Measurements from ENCODE around the gene VSIG10L. TPM values are rescaled to one million over a fixed set of nuclear protein-coding genes. Genes with fewer than 3 reads are reported as not detected.

VSIG10L gene
- total and polyA plus RNA-seq, 3 experiments from 2014 or later: 0.29 to 3.6 (median 3.3) TPM

DNA sequence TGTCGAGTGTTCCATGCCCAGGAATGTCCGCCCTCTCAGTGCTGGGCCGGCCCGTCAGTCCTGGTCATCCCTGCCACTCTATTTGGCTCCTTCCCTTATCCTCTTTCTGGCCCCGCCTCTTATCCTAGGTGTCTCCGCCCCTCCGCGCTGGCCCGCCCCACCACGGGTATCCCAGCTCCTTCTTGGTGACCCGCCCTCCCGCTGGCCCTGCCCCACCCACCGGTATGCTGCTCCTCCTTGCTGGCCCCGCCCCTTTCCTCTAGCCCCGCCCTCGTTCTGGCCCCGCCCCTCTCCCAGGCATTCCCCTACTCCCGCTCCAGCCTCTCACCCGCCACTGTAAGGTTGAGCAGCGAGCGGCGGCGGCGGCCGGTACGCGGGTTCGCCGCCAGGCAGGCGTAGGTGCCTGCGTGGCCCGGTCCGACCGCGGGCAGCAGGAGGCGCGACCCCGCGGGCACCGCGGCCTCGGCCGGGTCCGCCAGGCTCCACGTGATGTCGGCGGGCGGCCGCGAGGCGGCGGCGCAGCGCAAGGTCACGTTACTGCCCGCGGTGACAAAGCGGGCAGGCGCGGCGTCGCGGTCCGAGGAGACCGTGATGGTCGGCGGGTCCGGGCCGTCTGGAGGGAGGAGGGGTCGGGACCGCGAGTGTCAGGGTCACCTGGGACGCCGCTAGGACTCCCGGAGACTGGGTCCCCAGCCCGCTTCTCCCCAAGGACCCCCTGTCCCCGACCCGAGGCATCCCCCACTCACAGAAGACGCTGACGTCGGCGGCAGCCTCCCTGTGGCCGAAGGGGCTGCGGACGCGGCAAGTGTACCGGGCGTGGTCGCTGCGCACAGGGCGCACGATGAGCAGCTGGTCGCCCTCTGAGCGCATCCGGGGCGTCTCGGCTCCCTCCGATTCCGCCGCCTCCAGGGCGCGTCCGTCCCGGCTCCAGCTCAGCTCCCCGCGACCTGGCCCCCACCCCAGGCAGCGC, 2.0 kb downstream of the VSIG10L start:
- ChIA-PET POLR2A (interaction anchor here (1.0 to 1.8 kb wide), 2 partner anchors 28 to 33 kb away, joined by 4 to 5 read pairs; partner anchors contain the start of gene NKG7), CTCF (interaction anchor here (0.8 to 3.2 kb wide), 12 partner anchors 15 to 82 kb away, joined by 3 to 20 read pairs (median 4); partner anchors contain the start of gene NKG7)
- Histone ChIP-seq H3K4me3 (ENCODE audit: low read length) (peak overlapping the region; percentile 81), H3K4me1 (ENCODE audit: insufficient read depth, low read length) (peaks cover 15% of the 10 kb centered on the region), H3K27ac (ENCODE audit: low read depth, low read length) (peak overlapping the region; percentile 62), H3K36me3 (ENCODE audit: insufficient read depth, low read length) (peaks cover 5% of the 10 kb centered on the region), H3K9me3 (ENCODE audit: low read length) (no peaks in the 10 kb centered on the region), H3K27me3 (ENCODE audit: insufficient read depth, low read length, poor library complexity, severe bottlenecking) (no peaks in the 10 kb centered on the region)
- Mint-ChIP-seq H3K27me3 (peaks cover 0 to 4% of the 10 kb centered on the region in 2 donors), H3K4me1 (peaks cover 14 to 26% (median 25%) of the 10 kb centered on the region in 3 donors), H3K27ac (peak overlapping the region in 6 of 8 donors; percentile 75 to 94 (median 80)), H3K36me3 (peaks cover 0 to 6% (median 3%) of the 10 kb centered on the region in 3 donors), H3K9me3 (no peaks in the 10 kb centered on the region), H3K4me3 (peak overlapping the region; percentile 84 to 92 (median 88))
- peak; percentile 58 to 89 (median 84) for DNase-seq

DNA sequence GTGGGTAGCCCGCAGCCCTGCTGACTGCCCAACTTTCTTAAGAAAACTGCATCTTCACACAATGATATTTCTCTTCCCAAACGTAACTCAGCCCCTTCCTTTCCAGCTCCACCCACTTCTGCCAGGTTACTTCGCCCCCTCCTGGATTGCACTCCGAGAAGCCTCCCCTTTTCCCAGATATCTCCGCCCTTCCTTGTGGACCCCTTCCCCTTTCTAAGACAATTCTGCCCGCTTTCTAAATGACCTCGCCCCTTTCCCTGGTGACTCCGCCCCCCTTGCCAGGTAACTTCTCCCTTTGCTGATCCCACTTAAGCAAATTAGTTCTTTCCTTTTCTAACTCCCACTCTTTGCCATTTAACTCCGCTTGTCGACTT, 2.6 kb downstream of the VSIG10L start:
- POLR2A ChIA-PET: interaction anchor here (1.0 to 1.8 kb wide), 2 partner anchors 29 to 33 kb away, joined by 4 to 5 read pairs; partner anchors contain the start of gene NKG7
- H3K27ac ChIP-seq (ENCODE audit: low read depth, low read length): peak overlapping the region; percentile 62
- DNase-seq: no peak
- no peaks in the 10 kb centered on the region for H3K36me3 ChIP-seq (ENCODE audit: insufficient read depth, low read length)
- peaks cover 0 to 4% of the 10 kb centered on the region in 2 donors for H3K27me3 Mint-ChIP-seq
- CTCF ChIA-PET: interaction anchor here (0.8 to 3.2 kb wide), 9 partner anchors 15 to 82 kb away, joined by 3 to 20 read pairs (median 4); partner anchors contain the start of gene NKG7
- peak overlapping the region; percentile 84 to 92 (median 88) for H3K4me3 Mint-ChIP-seq
- H3K27ac Mint-ChIP-seq: peak overlapping the region in 7 of 8 donors; percentile 27 to 94 (median 79)
- H3K9me3 Mint-ChIP-seq: no peaks in the 10 kb centered on the region
- H3K27me3 ChIP-seq (ENCODE audit: insufficient read depth, low read length, poor library complexity, severe bottlenecking): no peaks in the 10 kb centered on the region
- H3K4me1 ChIP-seq (ENCODE audit: insufficient read depth, low read length): peaks cover 15% of the 10 kb centered on the region
- H3K4me1 Mint-ChIP-seq: peaks cover 14 to 26% (median 25%) of the 10 kb centered on the region in 3 donors
- peak overlapping the region; percentile 81 for H3K4me3 ChIP-seq (ENCODE audit: low read length)
- H3K9me3 ChIP-seq (ENCODE audit: low read length): no peaks in the 10 kb centered on the region
- H3K36me3 Mint-ChIP-seq: peaks cover 0 to 2% (median 0%) of the 10 kb centered on the region in 3 donors

DNA sequence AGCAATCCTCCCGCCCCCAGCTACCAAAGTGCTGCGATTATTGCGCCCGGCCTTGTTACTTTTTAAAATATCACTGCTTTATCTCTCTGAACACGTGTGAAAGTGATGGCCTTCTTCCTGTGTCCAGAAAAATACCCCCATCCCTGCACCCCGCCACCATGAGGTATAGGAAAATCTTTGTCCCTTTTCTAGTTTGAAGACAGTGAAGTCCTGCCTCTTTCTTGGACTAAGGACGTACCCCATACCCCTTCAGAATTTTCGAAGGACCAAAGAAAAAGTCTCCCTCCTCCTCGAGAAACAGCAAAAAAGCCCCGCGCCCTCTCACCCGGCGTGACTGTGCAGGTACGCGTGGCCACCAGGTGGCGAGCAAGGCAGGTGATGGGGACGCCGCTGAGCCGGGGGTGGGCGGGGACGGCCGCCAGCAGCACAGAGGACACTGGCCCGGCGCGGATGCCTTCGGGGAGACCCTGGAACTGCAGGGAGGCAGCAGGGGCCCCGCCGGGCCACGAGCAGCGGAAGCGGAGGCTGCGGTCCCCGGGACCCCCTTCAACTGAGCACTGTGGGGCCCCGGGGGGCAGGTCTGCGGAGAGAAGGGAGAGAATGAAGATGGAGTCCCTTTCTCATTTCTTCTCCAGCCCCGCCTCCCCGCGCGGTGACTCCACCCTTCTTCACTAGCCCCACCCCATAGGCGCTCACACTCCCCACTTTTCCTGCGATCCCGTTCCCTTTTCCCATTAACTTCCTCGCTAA, 3.2 kb downstream of the VSIG10L start:
- H3K4me3 ChIP-seq (ENCODE audit: low read length): peak overlapping the region; percentile 81
- H3K27me3 ChIP-seq (ENCODE audit: insufficient read depth, low read length, poor library complexity, severe bottlenecking): no peaks in the 10 kb centered on the region
- ChIA-PET POLR2A (interaction anchor here (1.8 kb wide), 1 partner anchor 34 kb away, joined by 5 read pairs; the partner anchor contains the start of gene NKG7), CTCF (interaction anchor here (0.7 to 3.2 kb wide), 17 partner anchors 11 to 177 kb away, joined by 3 to 20 read pairs (median 3); partner anchors contain the start of gene NKG7)
- Mint-ChIP-seq H3K36me3 (no peaks in the 10 kb centered on the region), H3K27ac (peak overlapping the region in 7 of 8 donors; percentile 27 to 89 (median 78)), H3K9me3 (no peaks in the 10 kb centered on the region), H3K4me1 (peaks cover 14 to 26% (median 25%) of the 10 kb centered on the region in 3 donors), H3K4me3 (peak overlapping the region; percentile 84 to 92 (median 88)), H3K27me3 (peaks cover 0 to 4% of the 10 kb centered on the region in 2 donors)
- no peaks in the 10 kb centered on the region for H3K9me3 ChIP-seq (ENCODE audit: low read length)
- peak; percentile 77 to 87 (median 82) for DNase-seq
- peaks cover 15% of the 10 kb centered on the region for H3K4me1 ChIP-seq (ENCODE audit: insufficient read depth, low read length)
- peak overlapping the region; percentile 62 for H3K27ac ChIP-seq (ENCODE audit: low read depth, low read length)
- H3K36me3 ChIP-seq (ENCODE audit: insufficient read depth, low read length): no peaks in the 10 kb centered on the region

GRCh38 chr19:51337861-51338562, 3.9 kb downstream of the VSIG10L start:
- peaks cover 0 to 4% of the 10 kb centered on the region in 2 donors for H3K27me3 Mint-ChIP-seq
- no peaks in the 10 kb centered on the region for H3K9me3 Mint-ChIP-seq
- ChIA-PET CTCF (interaction anchor here (0.6 to 1.0 kb wide), 11 partner anchors 10 to 319 kb away, joined by 3 to 7 read pairs (median 3); no protein-coding TSS in a partner anchor), POLR2A (no interaction called here)
- DNase-seq: peak in 1 of 5 donors; percentile 41
- no peak overlapping the region for H3K4me3 ChIP-seq (ENCODE audit: low read length)
- H3K4me1 Mint-ChIP-seq: peaks cover 14 to 24% (median 24%) of the 10 kb centered on the region in 3 donors
- no peaks in the 10 kb centered on the region for H3K27me3 ChIP-seq (ENCODE audit: insufficient read depth, low read length, poor library complexity, severe bottlenecking)
- H3K27ac ChIP-seq (ENCODE audit: low read depth, low read length): peak overlapping the region; percentile 51
- no peaks in the 10 kb centered on the region for H3K36me3 Mint-ChIP-seq
- H3K4me1 ChIP-seq (ENCODE audit: insufficient read depth, low read length): peaks cover 15% of the 10 kb centered on the region
- peak overlapping the region in 3 of 8 donors; percentile 27 to 77 (median 47) for H3K27ac Mint-ChIP-seq
- H3K4me3 Mint-ChIP-seq: peak overlapping the region; percentile 84 to 92 (median 88)
- H3K36me3 ChIP-seq (ENCODE audit: insufficient read depth, low read length): no peaks in the 10 kb centered on the region
- H3K9me3 ChIP-seq (ENCODE audit: low read length): no peaks in the 10 kb centered on the region

- Histone ChIP-seq H3K27me3 (ENCODE audit: insufficient read depth, low read length, poor library complexity, severe bottlenecking) (no peaks in the 10 kb centered on the region), H3K27ac (ENCODE audit: low read depth, low read length) (no peak overlapping the region), H3K9me3 (ENCODE audit: low read length) (no peaks in the 10 kb centered on the region), H3K36me3 (ENCODE audit: insufficient read depth, low read length) (no peaks in the 10 kb centered on the region), H3K4me3 (ENCODE audit: low read length) (no peak overlapping the region), H3K4me1 (ENCODE audit: insufficient read depth, low read length) (peaks cover 15% of the 10 kb centered on the region)
- H3K4me3 Mint-ChIP-seq: no peak overlapping the region
- CTCF ChIA-PET: interaction anchor here (0.6 to 1.0 kb wide), 7 partner anchors 9 to 320 kb away, joined by 3 to 7 read pairs (median 3); no protein-coding TSS in a partner anchor
- no peaks in the 10 kb centered on the region for H3K36me3 Mint-ChIP-seq
- H3K27ac Mint-ChIP-seq: peak overlapping the region in 1 of 8 donors; percentile 60
- H3K27me3 Mint-ChIP-seq: peaks cover 0 to 4% of the 10 kb centered on the region in 2 donors
- H3K4me1 Mint-ChIP-seq: peaks cover 14 to 22% (median 22%) of the 10 kb centered on the region in 3 donors
- peak in 1 of 5 donors; percentile 25 for DNase-seq
- H3K9me3 Mint-ChIP-seq: no peaks in the 10 kb centered on the region
- POLR2A ChIA-PET: no interaction called here
These were observed 4.6 kb downstream of the VSIG10L start for GRCh38 chr19:51337141-51337860.

GRCh38 chr19:51333836-51334460, 8.0 kb downstream of the VSIG10L start:
- peaks cover 4 to 8% (median 6%) of the 10 kb centered on the region in 3 donors for H3K4me1 Mint-ChIP-seq
- no peak overlapping the region for H3K4me3 Mint-ChIP-seq
- no peaks in the 10 kb centered on the region for H3K36me3 ChIP-seq (ENCODE audit: insufficient read depth, low read length)
- H3K27ac Mint-ChIP-seq: no peak overlapping the region
- H3K4me3 ChIP-seq (ENCODE audit: low read length): no peak overlapping the region
- H3K9me3 Mint-ChIP-seq: peaks cover 0 to 3% (median 0%) of the 10 kb centered on the region in 5 donors
- no peaks in the 10 kb centered on the region for H3K9me3 ChIP-seq (ENCODE audit: low read length)
- peaks cover 0 to 17% (median 0%) of the 10 kb centered on the region in 3 donors for H3K36me3 Mint-ChIP-seq
- H3K27me3 Mint-ChIP-seq: peaks cover 14 to 29% of the 10 kb centered on the region in 2 donors
- ChIA-PET CTCF (no interaction called here), POLR2A (no interaction called here)
- H3K4me1 ChIP-seq (ENCODE audit: insufficient read depth, low read length): peaks cover 7% of the 10 kb centered on the region
- H3K27ac ChIP-seq (ENCODE audit: low read depth, low read length): no peak overlapping the region
- DNase-seq: no peak
- H3K27me3 ChIP-seq (ENCODE audit: insufficient read depth, low read length, poor library complexity, severe bottlenecking): no peaks in the 10 kb centered on the region

Data from CD8-positive, alpha-beta memory T cell (primary cell).